ENCODE measurements around the gene RAI1. TPM values are rescaled to one million over a fixed set of nuclear protein-coding genes. Genes with fewer than 3 reads are reported as not detected.

Gene RAI1
- total RNA-seq, 1 donor from 2014 or later: 31.1 TPM

DNA sequence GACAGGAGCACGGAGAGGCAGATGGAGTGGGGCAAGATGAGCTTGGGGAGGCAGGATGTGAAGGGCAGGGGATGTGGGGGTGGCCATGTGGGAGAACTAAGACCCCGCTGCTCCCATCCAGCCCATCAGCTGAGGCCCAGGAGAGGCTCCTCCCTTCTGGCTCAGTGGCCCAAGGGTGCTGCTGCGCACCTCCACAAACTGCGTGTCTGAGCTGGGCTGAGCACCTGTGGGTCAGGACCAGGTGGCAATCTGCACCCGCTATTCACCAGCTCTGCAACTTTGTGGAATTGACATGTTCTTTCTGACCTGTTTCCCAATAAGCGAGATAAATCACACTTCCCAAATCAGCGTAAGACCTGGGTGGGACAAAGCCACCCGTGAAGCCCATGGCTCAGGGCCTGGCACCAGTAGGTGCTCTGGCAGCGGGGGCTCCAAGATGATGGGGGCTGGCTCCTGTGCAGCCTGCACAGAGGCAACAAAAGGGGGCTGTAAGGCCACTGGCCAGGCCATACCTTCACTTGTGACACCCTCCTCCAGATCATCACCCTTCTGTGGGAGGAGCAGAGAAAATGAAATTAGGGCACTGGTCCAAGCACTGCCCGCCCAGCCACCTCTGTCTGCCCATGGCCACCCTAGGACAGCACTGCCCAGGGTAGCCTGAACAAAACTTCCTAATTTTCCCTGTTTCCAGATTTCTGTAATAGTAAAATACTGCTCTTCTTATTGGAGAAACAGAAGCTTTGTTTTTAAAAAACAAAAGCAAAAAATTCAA is 167.2 kb downstream of the RAI1 start:
- Histone ChIP-seq H3K27ac (peak overlapping the region; percentile 86), H3K36me3 (peaks cover 9% of the 10 kb centered on the region), H3K4me3 (no peak overlapping the region), H3K27me3 (ENCODE audit: low read depth) (no peaks in the 10 kb centered on the region), H3K4me1 (peaks cover 62% of the 10 kb centered on the region), H3K9me3 (no peaks in the 10 kb centered on the region)
- DNase-seq (no peak), ATAC-seq (peak in 1 of 2 donors; percentile 2)
- no peak for TF ChIP-seq CTCF (IDR thresholded peaks at IDR 0.05)
- intact Hi-C loops (cut with DNase I): no loop called here

DNA sequence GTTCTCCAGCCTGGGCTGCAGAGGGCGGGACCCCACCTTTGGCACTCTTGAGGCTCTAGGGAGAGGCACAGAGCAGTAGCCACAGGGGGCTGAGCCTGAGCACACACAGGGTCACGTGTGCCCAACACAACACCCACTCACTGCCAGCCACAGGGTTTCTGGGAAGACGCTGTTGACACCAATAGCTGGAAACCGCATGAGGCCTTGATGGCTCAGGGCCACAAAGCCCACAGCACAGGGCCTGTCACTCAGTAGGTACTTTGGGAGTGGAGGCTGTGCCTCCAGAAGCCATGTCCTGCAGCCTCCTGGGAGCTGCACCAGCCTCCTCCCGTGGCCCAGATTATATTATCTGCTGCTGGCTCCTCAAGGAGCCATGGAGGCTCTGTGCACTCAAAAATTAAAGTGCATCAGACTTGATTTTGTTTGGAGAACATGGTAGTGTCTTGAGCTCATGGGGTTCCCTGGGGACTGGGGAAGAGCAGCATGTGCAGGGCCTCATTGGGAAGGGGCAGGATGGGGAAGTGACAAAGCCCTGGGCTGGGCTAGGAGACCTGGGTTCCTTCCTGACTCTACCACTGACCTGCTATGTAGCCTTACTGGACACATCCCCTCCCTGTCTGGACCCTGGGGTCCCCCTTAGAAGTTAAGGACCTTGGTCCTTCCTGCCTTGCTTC is 168.0 kb downstream of the RAI1 start:
- Histone ChIP-seq H3K4me1 (peaks cover 61% of the 10 kb centered on the region), H3K9me3 (no peaks in the 10 kb centered on the region)
- intact Hi-C loops (cut with DNase I): no loop called here

GRCh38 chr17:17849845-17850373 is 168.7 kb downstream of the RAI1 start:
- H3K4me1 ChIP-seq: peaks cover 59% of the 10 kb centered on the region
- peak overlapping the region; percentile 86 for H3K27ac ChIP-seq
- H3K4me3 ChIP-seq: no peak overlapping the region
- H3K9me3 ChIP-seq: no peaks in the 10 kb centered on the region
- peaks cover 9% of the 10 kb centered on the region for H3K36me3 ChIP-seq
- DNase-seq (peak; percentile 70), ATAC-seq (peak; percentile 64 to 71)
- no peaks in the 10 kb centered on the region for H3K27me3 ChIP-seq (ENCODE audit: low read depth)
- intact Hi-C loops (cut with DNase I): no loop called here
- TF ChIP-seq CTCF (IDR thresholded peaks at IDR 0.05): peak; percentile 32

More for the DNA sequence above, 168.0 kb downstream of the RAI1 start:
- TF ChIP-seq CTCF (IDR thresholded peaks at IDR 0.05): no peak
- H3K36me3 ChIP-seq: peaks cover 9% of the 10 kb centered on the region
- H3K27ac ChIP-seq: peak overlapping the region; percentile 86
- no peaks in the 10 kb centered on the region for H3K27me3 ChIP-seq (ENCODE audit: low read depth)
- no peak overlapping the region for H3K4me3 ChIP-seq
- peak; percentile 89 to 90 for ATAC-seq
- DNase-seq: peak; percentile 90

GRCh38 chr17:17851103-17852002 is 170.1 kb downstream of the RAI1 start:
- Histone ChIP-seq H3K9me3 (no peaks in the 10 kb centered on the region), H3K4me3 (no peak overlapping the region), H3K4me1 (peaks cover 59% of the 10 kb centered on the region), H3K36me3 (peaks cover 8% of the 10 kb centered on the region), H3K27ac (no peak overlapping the region), H3K27me3 (ENCODE audit: low read depth) (no peaks in the 10 kb centered on the region)
- ATAC-seq: no peak
- intact Hi-C loops (cut with DNase I): no loop called here
- TF ChIP-seq CTCF (IDR thresholded peaks at IDR 0.05): no peak
- no peak for DNase-seq

GRCh38 chr17:17852930-17853329 is 171.7 kb downstream of the RAI1 start:
- peaks cover 50% of the 10 kb centered on the region for H3K4me1 ChIP-seq
- ATAC-seq: no peak
- no peaks in the 10 kb centered on the region for H3K36me3 ChIP-seq
- H3K9me3 ChIP-seq: no peaks in the 10 kb centered on the region
- no peak overlapping the region for H3K27ac ChIP-seq
- intact Hi-C loops (cut with DNase I): no loop called here
- H3K4me3 ChIP-seq: no peak overlapping the region
- no peaks in the 10 kb centered on the region for H3K27me3 ChIP-seq (ENCODE audit: low read depth)
- no peak for DNase-seq
- TF ChIP-seq CTCF (IDR thresholded peaks at IDR 0.05): no peak
